Hepatocyte (in vitro differentiated cells): ENCODE results near the gene COMP.

Source experiments
- CTCF ChIP-seq: fragments of 200-600 bp; sonication (generic); IDR thresholded peaks from 2 replicates; pipeline ENCODE4 v1.5.1; 2016; ENCODE audit warnings: antibody characterized with exemption, mild to moderate bottlenecking; ENCODE audit not compliant: poor library complexity
- EZH2 ChIP-seq: fragments of 200-600 bp; sonication (generic); IDR thresholded peaks from 2 replicates; pipeline ENCODE4 v1.6.1; 2016; ENCODE audit warnings: antibody characterized with exemption, mild to moderate bottlenecking, borderline replicate concordance

GRCh38 chr19:18817574-18817973 is 26.5 kb upstream of the COMP start:
- TF ChIP-seq CTCF (no peak), EZH2 (no peak)
